ENCODE measurements around the gene SLC7A4. TPM values are rescaled to one million over a fixed set of nuclear protein-coding genes. Genes with fewer than 3 reads are reported as not detected.
"Not testable (repeated sequence)": the region's sequence is repeated elsewhere in the genome, so short reads cannot be mapped to it uniquely, and the experiment has no call there.

The SLC7A4 gene
- total RNA-seq, 1 donor from 2014 or later = 0.70 TPM

- no peak for DNase-seq (ENCODE audit: low read depth)
Observed at GRCh38 chr22:21043860-21044535, 11.6 kb upstream of the SLC7A4 start.

- no peak for DNase-seq (ENCODE audit: low read depth)
Observed at GRCh38 chr22:21042978-21043859, 10.9 kb upstream of the SLC7A4 start.

DNA sequence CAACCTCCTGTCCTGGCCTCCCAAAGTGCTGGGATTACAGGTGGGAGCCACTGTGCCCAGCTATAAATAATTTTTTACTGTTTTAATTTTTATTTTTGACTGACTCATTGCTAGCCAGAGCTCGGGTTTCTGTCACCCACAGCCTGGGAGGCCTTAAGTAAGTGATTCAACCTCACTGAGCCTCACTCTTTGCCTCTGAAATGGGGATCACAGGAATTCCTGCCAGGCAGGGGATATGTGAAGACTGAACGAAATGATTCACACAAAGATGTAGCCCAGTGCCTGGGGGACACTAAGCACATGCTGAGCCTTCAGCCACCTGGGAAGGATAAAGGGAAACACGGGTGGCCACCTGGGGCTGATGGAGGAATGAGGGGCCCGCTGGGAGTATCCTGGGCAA lies 9.6 kb upstream of the SLC7A4 start:
- peak; percentile 73 for DNase-seq (ENCODE audit: low read depth)

DNA sequence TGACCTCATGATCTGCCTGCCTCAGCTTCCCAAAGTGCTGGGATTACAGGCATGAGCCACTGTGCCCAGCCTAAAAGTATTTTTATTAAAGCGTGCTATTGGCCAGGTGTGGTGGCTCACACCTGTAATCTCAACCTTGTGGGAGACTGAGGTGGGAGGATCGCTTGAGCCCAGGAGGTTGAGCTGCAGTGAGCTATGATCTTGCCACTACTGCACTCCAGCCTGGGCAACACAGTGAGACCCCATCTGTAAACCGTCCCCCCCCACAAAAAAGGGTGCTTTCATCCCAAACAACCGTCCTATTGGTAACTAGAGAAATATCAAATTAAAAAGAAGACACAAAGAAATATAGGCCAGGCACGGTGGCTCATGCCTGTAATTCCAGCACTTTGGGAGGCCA lies 6.8 kb upstream of the SLC7A4 start:
- not testable (repeated sequence) for DNase-seq (ENCODE audit: low read depth)

- peak; percentile 78 for DNase-seq (ENCODE audit: low read depth)
Observed at GRCh38 chr22:21038405-21038804, 6.0 kb upstream of the SLC7A4 start.

GRCh38 chr22:21034989-21035388 lies 2.6 kb upstream of the SLC7A4 start:
- DNase-seq (ENCODE audit: low read depth) = no peak

GRCh38 chr22:21033895-21034294 lies 1.5 kb upstream of the SLC7A4 start:
- DNase-seq (ENCODE audit: low read depth) = no peak

DNA sequence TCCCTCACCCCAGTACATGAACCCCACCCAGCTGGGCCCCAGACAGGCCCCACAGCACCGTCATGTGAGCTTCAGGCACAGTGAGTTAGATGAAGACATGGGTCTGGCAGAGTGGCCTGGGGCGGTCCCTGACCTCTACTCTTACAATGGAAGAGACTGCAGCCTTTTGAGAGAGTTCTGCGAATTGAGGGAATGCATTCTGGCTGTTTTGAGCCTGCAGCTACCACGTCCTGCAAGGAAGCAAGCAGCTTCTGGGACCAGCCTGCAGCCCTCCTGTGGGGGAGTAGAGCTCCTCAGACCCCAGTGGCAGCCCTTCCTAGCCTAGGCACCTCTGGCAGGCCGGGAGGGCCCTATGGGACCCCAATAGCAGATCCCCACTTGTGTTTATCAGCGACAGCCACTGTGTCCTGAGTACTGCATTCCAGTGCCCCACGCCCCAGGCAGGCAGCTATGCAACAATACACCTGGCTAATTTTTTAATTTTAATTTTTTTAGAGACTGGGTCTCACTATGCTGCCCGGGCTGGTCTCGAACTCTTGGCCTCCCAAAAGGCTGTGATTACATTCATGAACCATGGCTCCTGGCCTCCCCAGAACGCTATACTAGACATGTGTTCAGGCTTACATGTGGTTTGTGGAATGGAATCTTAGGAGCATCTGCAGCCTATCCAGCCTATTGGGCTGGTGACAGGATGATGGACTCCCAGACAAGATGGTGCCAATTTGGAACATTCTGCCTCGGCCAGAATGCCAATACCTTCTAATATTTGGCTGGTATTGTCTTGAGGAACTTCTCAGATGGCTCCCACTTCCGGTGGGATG lies 717 bp upstream of the SLC7A4 start:
- no peak for DNase-seq (ENCODE audit: low read depth)

DNA sequence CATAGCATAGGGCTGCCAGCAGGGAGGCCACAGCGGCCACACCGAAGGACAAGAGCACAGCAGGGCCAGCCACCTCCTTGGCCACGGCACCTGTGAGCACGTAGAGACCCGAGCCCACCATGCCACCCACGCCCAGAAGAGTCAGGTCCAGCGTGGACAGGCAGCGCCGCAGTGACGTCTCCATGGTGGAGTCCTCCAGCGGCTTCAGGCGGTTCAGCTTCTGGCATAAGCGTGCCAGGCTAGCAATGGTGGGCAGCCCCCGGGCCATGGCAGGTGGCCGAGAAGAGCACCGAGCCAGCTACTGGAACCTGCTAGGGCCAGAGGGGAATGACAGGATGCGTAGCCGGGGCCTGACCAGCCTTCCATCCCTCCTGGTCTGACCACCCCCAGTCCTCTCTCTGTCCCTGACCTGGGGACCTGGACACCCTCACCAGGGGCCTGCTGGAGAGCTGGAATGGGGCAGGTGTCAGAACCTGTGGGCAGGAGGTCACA lies 770 bp downstream of the SLC7A4 start:
- DNase-seq (ENCODE audit: low read depth) = no peak

DNA sequence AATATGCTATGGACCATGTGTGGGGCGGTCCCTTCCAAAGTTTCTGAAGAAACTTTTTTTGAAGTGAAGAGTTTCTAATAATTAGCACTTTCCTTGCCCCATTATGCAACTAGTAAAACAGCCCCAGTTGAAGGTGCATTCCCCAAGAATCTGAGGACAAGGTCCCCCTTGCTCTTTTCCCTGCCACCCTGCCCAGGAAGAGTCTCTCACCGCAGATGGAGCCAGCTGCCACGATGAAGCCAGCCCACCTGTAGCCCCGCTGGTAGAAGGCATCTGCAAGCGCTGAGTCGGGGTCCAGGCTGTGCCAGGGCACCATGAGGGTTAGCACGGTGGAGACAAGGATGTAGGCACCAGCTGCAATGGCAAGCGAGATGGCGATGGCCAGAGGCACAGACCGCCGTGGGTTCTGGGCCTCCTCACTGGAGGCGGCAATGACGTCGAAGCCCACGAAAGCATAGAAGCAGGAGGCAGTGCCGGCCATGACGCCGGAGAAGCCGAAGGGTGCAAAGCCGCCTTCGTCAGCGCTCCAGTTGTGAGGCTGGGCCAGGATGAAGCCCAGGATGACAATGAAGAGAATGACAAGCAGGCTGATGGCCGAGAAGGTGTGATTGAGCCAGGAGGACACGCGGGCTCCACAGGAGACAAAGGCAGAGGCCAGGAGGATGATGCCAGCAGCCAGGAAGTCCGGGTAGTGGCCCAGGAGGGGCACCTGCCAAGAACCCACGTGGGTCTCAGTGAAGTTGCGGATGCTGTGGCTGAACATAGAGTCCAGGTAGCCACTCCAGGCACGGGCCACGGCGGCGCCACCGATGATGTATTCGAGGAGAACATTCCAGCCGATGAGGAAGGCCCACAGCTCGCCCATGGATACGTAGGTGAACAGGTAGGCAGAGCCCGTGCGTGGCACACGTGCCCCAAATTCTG lies 1.5 kb downstream of the SLC7A4 start:
- DNase-seq (ENCODE audit: low read depth) = no peak

DNA sequence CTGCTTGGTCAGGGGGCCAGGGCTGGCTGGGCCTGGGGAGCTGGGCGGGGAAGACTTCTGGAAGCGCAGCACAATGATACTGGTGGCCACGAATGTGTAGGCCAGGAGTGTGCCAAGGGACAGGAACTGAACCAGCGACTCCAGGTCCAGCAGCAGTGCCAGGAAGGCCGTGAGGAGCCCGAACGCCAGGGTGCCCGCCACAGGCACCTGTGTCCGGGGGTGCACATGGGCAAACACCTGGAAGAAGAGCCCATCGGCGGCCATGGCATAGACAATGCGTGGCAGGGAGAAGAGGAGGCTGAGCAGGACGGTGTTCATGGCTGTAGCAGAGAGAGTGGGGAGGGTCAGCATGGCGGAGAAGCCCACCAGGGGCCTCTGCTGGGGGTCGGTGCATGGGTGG lies 2.3 kb downstream of the SLC7A4 start:
- no peak for DNase-seq (ENCODE audit: low read depth)

- DNase-seq (ENCODE audit: low read depth) = no peak
Observed at GRCh38 chr22:21029486-21030025, 2.8 kb downstream of the SLC7A4 start.

DNA sequence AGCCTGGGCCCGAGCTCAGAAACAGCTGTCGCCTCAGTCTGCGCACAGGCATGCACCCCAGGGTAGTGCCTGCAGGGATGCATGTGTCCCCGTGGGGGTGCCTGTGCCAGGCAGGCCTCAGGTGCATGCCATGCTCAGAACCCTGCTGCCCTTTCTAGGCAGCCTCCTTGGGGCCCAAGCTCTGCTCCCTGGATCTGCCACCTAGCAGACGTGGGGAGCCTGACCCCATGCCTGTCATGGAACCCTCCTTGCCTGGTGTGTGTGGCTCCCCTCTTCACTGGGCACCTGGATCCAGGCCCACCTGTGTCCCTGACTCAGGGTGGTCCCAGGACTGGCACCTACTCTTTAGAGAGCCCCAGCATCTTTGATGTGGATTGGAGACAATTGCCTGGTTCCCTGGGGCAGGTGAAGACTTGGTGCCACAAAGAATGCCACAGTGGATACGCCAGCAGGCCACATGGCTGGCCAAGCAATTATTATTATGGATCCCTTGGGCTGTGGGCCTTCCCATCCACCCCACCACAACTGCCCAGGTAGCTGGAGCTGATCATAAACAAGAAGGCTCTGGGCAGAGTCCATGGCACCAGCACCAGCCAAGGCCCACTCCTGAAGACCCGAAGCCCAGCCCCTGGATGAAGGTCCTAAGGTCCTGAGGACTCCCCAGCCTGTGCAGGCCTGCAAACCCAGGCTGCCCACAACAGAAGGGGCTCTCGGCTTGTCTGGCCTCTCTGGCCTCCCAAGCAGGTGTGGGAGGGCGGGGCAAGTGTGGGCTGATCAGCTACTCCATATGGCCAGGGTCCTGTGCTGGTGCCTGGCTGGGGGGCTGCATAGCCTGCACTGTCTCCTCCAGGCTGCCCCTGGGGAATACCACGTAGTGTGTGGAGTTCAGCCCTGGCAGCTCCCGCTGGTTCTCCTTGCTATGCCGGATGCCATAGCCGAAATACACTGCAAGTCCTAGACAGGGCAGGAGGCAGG lies 3.8 kb downstream of the SLC7A4 start:
- DNase-seq (ENCODE audit: low read depth) = no peak

GRCh38 chr22:21026783-21027692 lies 5.3 kb downstream of the SLC7A4 start:
- DNase-seq (ENCODE audit: low read depth) = peak; percentile 80

- no peak for DNase-seq (ENCODE audit: low read depth)
Observed at GRCh38 chr22:21025763-21026755, 6.3 kb downstream of the SLC7A4 start.

- no peak for DNase-seq (ENCODE audit: low read depth)
Observed at GRCh38 chr22:21025266-21025665, 7.1 kb downstream of the SLC7A4 start.
